ENCODE measurements around the gene SOS1. TPM values are rescaled to one million over a fixed set of nuclear protein-coding genes. Genes with fewer than 3 reads are reported as not detected.

Gene SOS1
- total and polyA plus RNA-seq, 2 donors (not counting 3 experiments of a cell fraction or from before 2014, with no cell fraction given) = 22.2 to 32.5 TPM

DNA sequence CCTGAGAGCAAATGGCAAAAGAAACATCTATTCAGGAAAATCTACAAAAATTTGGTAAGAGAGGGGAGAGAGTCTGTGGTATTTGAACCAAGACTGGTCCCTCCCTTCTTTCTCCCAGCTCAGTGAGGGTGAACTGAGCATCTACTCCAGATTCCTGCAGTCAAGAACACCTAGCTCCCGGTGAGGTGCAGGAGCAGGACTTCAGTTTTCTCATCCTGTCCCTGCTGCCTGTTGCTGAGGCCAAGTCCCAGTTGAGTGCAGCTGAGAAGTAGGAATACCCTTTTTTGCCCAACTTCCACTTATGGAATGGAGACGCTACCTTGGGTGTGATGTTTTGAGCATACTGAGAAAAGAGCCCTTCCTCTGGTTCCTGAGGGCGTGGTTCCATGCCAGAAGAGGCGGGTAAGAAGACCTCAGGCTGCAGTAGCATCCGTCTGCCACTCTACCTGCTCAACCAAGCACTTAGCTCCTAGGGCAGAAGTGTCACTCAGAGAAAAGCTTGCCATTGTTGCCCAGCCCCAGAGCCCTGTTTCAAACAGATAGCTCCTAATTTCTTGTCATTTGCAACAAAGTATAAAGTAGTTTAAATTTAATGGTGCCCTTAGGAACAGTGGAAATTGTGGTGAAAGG, 112.9 kb downstream of the SOS1 start:
- POLR2A ChIA-PET = no interaction called here

More for the DNA sequence above, 112.9 kb downstream of the SOS1 start:
- H3K4me3 ChIP-seq (replicated peaks in 1 of 3; ENCODE audit: insufficient read depth in 1 of 3, low read depth in 1 of 3, low read length in 3 of 3) = no peak overlapping the region
- H3K4me2 ChIP-seq (ENCODE audit: insufficient read depth, low read length) = no peak overlapping the region
- H3K9me3 ChIP-seq (replicated peaks; ENCODE audit: control insufficient read depth, insufficient read depth, low read length) = no peaks in the 10 kb centered on the region
- FAIRE-seq (no peak), DNase-seq (ENCODE audit: low read depth, low spot score) (no peak)
- H4K20me1 ChIP-seq (replicated peaks; ENCODE audit: control insufficient read depth, extremely low read depth, insufficient read depth, low read length) = no peaks in the 10 kb centered on the region
- CTCF ChIA-PET = interaction anchor here (1.0 to 2.5 kb wide), 5 partner anchors 10 to 222 kb away, joined by 3 to 9 read pairs (median 5); no protein-coding TSS in a partner anchor
- no peak overlapping the region for H3K9ac ChIP-seq (replicated peaks; ENCODE audit: extremely low read depth, insufficient read depth, low read length)
- BruUV-seq (replicated peaks) = no TSS peak
- no peak overlapping the region for H3K27ac ChIP-seq (ENCODE audit: insufficient read depth, low read depth, low read length)
- intact Hi-C loops (cut with micrococcal nuclease) = no loop called here
- H3K79me2 ChIP-seq (ENCODE audit: control insufficient read depth, insufficient read depth, low read length) = no peaks in the 10 kb centered on the region
- TF ChIP-seq JUN (IDR thresholded peaks at IDR 0.05; ENCODE audit: borderline replicate concordance, insufficient read depth, insufficient read length, low read depth) (no peak), EZH2 (IDR thresholded peaks at IDR 0.05; ENCODE audit: borderline replicate concordance, low read depth, low read length, severe bottlenecking) (no peak), GATA2 (IDR thresholded peaks at IDR 0.05; ENCODE audit: insufficient read depth, insufficient read length, low read depth, low read length) (no peak), CTCF (IDR thresholded peaks at IDR 0.05; ENCODE audit: extremely low read depth in 1 of 2, insufficient read depth in 1 of 2, low read depth in 1 of 2, low read length in 2 of 2) (no peak), POLR2AphosphoS5 (IDR thresholded peaks at IDR 0.05; ENCODE audit: insufficient read depth, low read depth, low read length) (no peak), MAX (IDR thresholded peaks at IDR 0.05; ENCODE audit: insufficient read depth, insufficient read length) (no peak), FOS (IDR thresholded peaks at IDR 0.05; ENCODE audit: borderline replicate concordance, insufficient read depth, low read length) (no peak), POLR2A (IDR thresholded peaks at IDR 0.05; ENCODE audit: low read depth, low read length) (no peak), MYC (IDR thresholded peaks at IDR 0.05; ENCODE audit: low read depth, low read length) (no peak)
- dilution Hi-C loops (cut with MboI; ENCODE audit: extremely low pct_ligation_motif_present, low sequenced_read_pairs) = no loop called here
- H3K9me1 ChIP-seq (replicated peaks; ENCODE audit: control insufficient read depth, extremely low read depth, insufficient read depth, low read length) = no peaks in the 10 kb centered on the region
- peaks cover 5 to 6% of the 10 kb centered on the region in 2 experiments for H3K36me3 ChIP-seq (ENCODE audit: control insufficient read depth in 2 of 2, extremely low read depth in 1 of 2, insufficient read depth in 2 of 2, low read length in 2 of 2)
- no peaks in the 10 kb centered on the region for H3K4me1 ChIP-seq (ENCODE audit: control insufficient read depth, extremely low read depth, insufficient read depth, low read length)
- no peaks in the 10 kb centered on the region for H3K27me3 ChIP-seq (ENCODE audit: control insufficient read depth in 2 of 2, insufficient read depth in 2 of 2, low read length in 2 of 2)
- H2AFZ ChIP-seq (ENCODE audit: low read depth, low read length) = no peak overlapping the region
